IMR-90 (cell line): Measurements from ENCODE around the gene RNU6-9. TPM values are rescaled to one million over a fixed set of nuclear protein-coding genes. Genes with fewer than 3 reads are reported as not detected.

Source experiments
- ATAC-seq: fragments of 200-7000 bp; cut with Tn5 transposase; 2 replicates; pipeline ENCODE4 v1.9.1; 2020; ENCODE audit warnings: low read depth, mild to moderate bottlenecking, moderate library complexity
- BruUV-seq: library from RNA; stranded (reverse); fragments of 400-500 nt; replicated peaks from 2 replicates; lab custom pipeline; 2021; lab: Mats Ljungman, UMichigan
- CTCF ChIA-PET: fragments of 300-600 bp; formaldehyde crosslinking; extraction: SDS; loops from one replicate; lab custom pipeline; 2021; ENCODE audit warnings: antibody characterized with exemption; lab: Yijun Ruan, JAX
- POLR2A ChIA-PET: fragments of 300-600 bp; sonication (Branson Sonifier 250); formaldehyde crosslinking; loops from one replicate; lab custom pipeline; 2022; ENCODE audit warnings: antibody characterized with exemption; ENCODE audit not compliant: unreplicated experiment; lab: Charles Lee
- DNase-seq: peaks from one replicate; pipeline ENCODE4 v3.0.0; 2013
- H2AFZ ChIP-seq: replicated peaks from 2 replicates; pipeline ENCODE3; 2013; ENCODE audit warnings: low read length, mild to moderate bottlenecking; ENCODE audit not compliant: poor library complexity
- H2AK5ac ChIP-seq: 2 replicates; pipeline ENCODE4 v1.6.1; 2013; ENCODE audit warnings: low read depth, low read length, inconsistent platforms
- H2AK9ac ChIP-seq: replicated peaks from 2 replicates; pipeline ENCODE3; 2013; ENCODE audit warnings: mild to moderate bottlenecking, low read depth, low read length, moderate library complexity; ENCODE audit not compliant: poor library complexity
- H2BK120ac ChIP-seq: 2 replicates; pipeline ENCODE4 v1.6.1; 2013; ENCODE audit warnings: low read depth, low read length, inconsistent platforms
- H2BK15ac ChIP-seq: 3 replicates; pipeline ENCODE4 v1.6.1; 2013; ENCODE audit warnings: low read depth, low read length, inconsistent platforms
- H2BK20ac ChIP-seq: 2 replicates; pipeline ENCODE4 v1.6.1; 2013; ENCODE audit warnings: low read depth, mild to moderate bottlenecking, inconsistent platforms, low read length, moderate library complexity
- H2BK5ac ChIP-seq: 2 replicates; pipeline ENCODE4 v1.6.1; 2013; ENCODE audit warnings: mild to moderate bottlenecking, low read depth, low read length, inconsistent platforms; ENCODE audit not compliant: poor library complexity, severe bottlenecking
- H3K14ac ChIP-seq: replicated peaks from 2 replicates; pipeline ENCODE4 v1.6.1; 2013; ENCODE audit warnings: low read depth, low read length, inconsistent platforms
- H3K18ac ChIP-seq: 2 replicates; pipeline ENCODE4 v1.6.1; 2013; ENCODE audit warnings: low read depth, low read length, control low read depth
- H3K23ac ChIP-seq: 2 replicates; pipeline ENCODE4 v1.6.1; 2013; ENCODE audit warnings: low read depth, low read length, inconsistent platforms
- H3K27ac ChIP-seq: 2 replicates; pipeline ENCODE4 v1.5.1; 2013; ENCODE audit warnings: mild to moderate bottlenecking, control low read depth, low read length; ENCODE audit not compliant: insufficient read depth
- H3K27me3 ChIP-seq: 2 replicates; pipeline ENCODE4 v1.6.1; 2013; ENCODE audit warnings: low read length; ENCODE audit not compliant: control insufficient read depth, insufficient read depth
- H3K36me3 ChIP-seq: 2 replicates; pipeline ENCODE4 v1.6.1; 2013; ENCODE audit warnings: low read length, mixed read lengths; ENCODE audit not compliant: control insufficient read depth, insufficient read depth
- H3K4ac ChIP-seq: 2 replicates; pipeline ENCODE4 v1.6.1; 2013; ENCODE audit warnings: low read depth, low read length, inconsistent platforms
- H3K4me1 ChIP-seq: 2 replicates; pipeline ENCODE4 v1.6.1; 2013; ENCODE audit warnings: low read length, mixed read lengths; ENCODE audit not compliant: control insufficient read depth, insufficient read depth
- H3K4me2 ChIP-seq: 2 replicates; pipeline ENCODE4 v1.6.1; 2013; ENCODE audit warnings: low read depth, mild to moderate bottlenecking, control low read depth, low read length, moderate library complexity
- H3K4me3 ChIP-seq: 2 replicates; pipeline ENCODE4 v1.5.1; 2013; ENCODE audit warnings: low read depth, mild to moderate bottlenecking, control low read depth, low read length, moderate library complexity; ENCODE audit not compliant: insufficient read depth
- H3K56ac ChIP-seq: 2 replicates; pipeline ENCODE4 v1.6.1; 2013; ENCODE audit warnings: low read length, inconsistent platforms; ENCODE audit not compliant: insufficient read depth; ENCODE audit errors: extremely low read depth
- H3K79me1 ChIP-seq, 2 experiments: 2 replicates each; pipeline ENCODE4 v1.6.1; 2013; ENCODE audit warnings: low read length in 2 of 2, inconsistent platforms in 1 of 2, low read depth in 1 of 2
- H3K9ac ChIP-seq: 2 replicates; pipeline ENCODE4 v1.6.1; 2013; ENCODE audit warnings: low read depth, low read length, control low read depth
- H3K9me1 ChIP-seq: 2 replicates; pipeline ENCODE4 v1.6.1; 2013; ENCODE audit warnings: low read length, inconsistent platforms; ENCODE audit not compliant: insufficient read depth
- H3K9me3 ChIP-seq: 2 replicates; pipeline ENCODE4 v1.6.1; 2013; ENCODE audit warnings: low read length; ENCODE audit not compliant: control insufficient read depth, insufficient read depth
- H4K20me1 ChIP-seq: 2 replicates; pipeline ENCODE4 v1.6.1; 2013; ENCODE audit warnings: low read length, inconsistent platforms; ENCODE audit not compliant: insufficient read depth
- H4K5ac ChIP-seq: 2 replicates; pipeline ENCODE4 v1.6.1; 2013; ENCODE audit warnings: mild to moderate bottlenecking, low read depth, low read length, control low read depth
- H4K8ac ChIP-seq, 2 experiments: 2 replicates each; pipeline ENCODE4 v1.6.1; 2013; ENCODE audit warnings: low read depth in 2 of 2, low read length in 2 of 2, control low read depth in 1 of 2, inconsistent platforms in 1 of 2
- H4K91ac ChIP-seq: 2 replicates; pipeline ENCODE4 v1.6.1; 2013; ENCODE audit warnings: low read depth, low read length, inconsistent platforms; ENCODE audit not compliant: insufficient read depth
- CEBPB ChIP-seq: IDR thresholded peaks from 2 replicates; pipeline ENCODE4 v1.6.1; 2012; ENCODE audit warnings: low read depth, low read length, improper control_type of control experiment
- CHD1 ChIP-seq: IDR thresholded peaks from 2 replicates; pipeline ENCODE4 v1.6.1; 2012; ENCODE audit warnings: low read depth, low read length, improper control_type of control experiment
- MAZ ChIP-seq: IDR thresholded peaks from 2 replicates; pipeline ENCODE4 v1.6.1; 2012; ENCODE audit warnings: low read depth, mild to moderate bottlenecking, low read length, improper control_type of control experiment, moderate library complexity, borderline replicate concordance
- NFE2L2 ChIP-seq: fragments of 150-350 bp; IDR thresholded peaks from 2 replicates; pipeline ENCODE4 v1.6.1; 2016; ENCODE audit warnings: low read depth, mild to moderate bottlenecking, low read length
- POLR2A ChIP-seq: IDR thresholded peaks from 2 replicates; pipeline ENCODE4 v1.6.1; 2012; ENCODE audit warnings: mild to moderate bottlenecking, low read depth, low read length
- RCOR1 ChIP-seq: IDR thresholded peaks from 2 replicates; pipeline ENCODE4 v1.6.1; 2012; ENCODE audit warnings: mild to moderate bottlenecking, low read length, improper control_type of control experiment; ENCODE audit not compliant: insufficient replicate concordance
- RFX5 ChIP-seq: IDR thresholded peaks from 2 replicates; pipeline ENCODE4 v1.8.0; 2012; ENCODE audit warnings: low read depth, mild to moderate bottlenecking, low read length, moderate library complexity
- SMC3 ChIP-seq: fragments of 150-350 bp; IDR thresholded peaks from 2 replicates; pipeline ENCODE4 v1.6.1; 2016; ENCODE audit warnings: low read depth, mild to moderate bottlenecking, antibody characterized with exemption, low read length, moderate library complexity
- USF2 ChIP-seq: fragments of 150-350 bp; IDR thresholded peaks from 2 replicates; pipeline ENCODE4 v1.6.1; 2017; ENCODE audit warnings: mild to moderate bottlenecking, antibody characterized with exemption, low read length, low read depth
- WGBS, 2 experiments: methylation state at CpG; one replicate each; pipeline versions ENCODE4 v1.1.5 to v1.1.7; 2013; ENCODE audit warnings: missing lambda C conversion rate in 2 of 2; ENCODE audit not compliant: insufficient read length in 1 of 2; ENCODE audit errors: extremely low coverage in 2 of 2; 5-methylcytosine and 5-hydroxymethylcytosine counted together
- dilution Hi-C: fragments of 300-500 bp; cut with HindIII; formaldehyde crosslinking; loops from one replicate; pipeline ENCODE4 v1.14.3; 2018; ENCODE audit warnings: low sequenced_read_pairs; ENCODE audit not compliant: unreplicated experiment
- in situ Hi-C: fragments of 300-500 bp; cut with MboI; formaldehyde crosslinking; loops from 3 replicates; pipeline ENCODE4 v1.14.3; 2019; ENCODE audit warnings: low sequenced_read_pairs, inconsistent platforms, mixed read lengths
- intact Hi-C: fragments of 100-400 bp; cut with micrococcal nuclease; formaldehyde crosslinking; loops from 2 replicates; pipeline ENCODE4 v1.10.0; 2022
- polyA plus RNA-seq, 3 experiments: library from polyadenylated mRNA; depleted of rRNA; stranded (reverse); fragments of >200 nt; gene quantifications; 2 replicates each; pipeline ENCODE4 v1.2.3, GENCODE V29; 2012; ENCODE audit warnings: low replicate concordance in 1 of 3
- total RNA-seq: library from RNA; depleted of rRNA; stranded (reverse); fragments of >200 nt; gene quantifications from 2 replicates; pipeline ENCODE4 v1.2.3, GENCODE V29; 2012
- TF ChIP-seq, protein P1 (sequence below): fragments of 150-350 bp; IDR thresholded peaks from 2 replicates; pipeline ENCODE4 v1.6.1; 2016; ENCODE audit warnings: low read depth, mild to moderate bottlenecking, low read length, moderate library complexity, borderline replicate concordance

Gene RNU6-9
- total and polyA plus RNA-seq, 2 of the 4 experiments (the other 2 are of a cell fraction), result not detected

- no peak overlapping the region for H3K4me2 ChIP-seq
- H3K23ac ChIP-seq, result no peak overlapping the region
- peaks cover 20% of the 10 kb centered on the region for H3K27me3 ChIP-seq
- no peak overlapping the region for H4K91ac ChIP-seq
- H3K4me1 ChIP-seq, result peaks cover 7% of the 10 kb centered on the region
- no peak overlapping the region for H3K4ac ChIP-seq
- H3K27ac ChIP-seq, result no peak overlapping the region
- H2BK120ac ChIP-seq, result no peak overlapping the region
- DNase-seq (no peak), ATAC-seq (no peak)
- H3K79me1 ChIP-seq, result no peaks in the 10 kb centered on the region
- H3K36me3 ChIP-seq, result no peaks in the 10 kb centered on the region
- H2AK9ac ChIP-seq, result peak overlapping the region; percentile 55
- TF ChIP-seq CHD1 (no peak), USF2 (no peak), MAZ (no peak), RFX5 (no peak), RCOR1 (no peak), NFE2L2 (no peak), CEBPB (no peak), SMC3 (no peak), POLR2A (no peak)
- TF ChIP-seq, protein P1, sequence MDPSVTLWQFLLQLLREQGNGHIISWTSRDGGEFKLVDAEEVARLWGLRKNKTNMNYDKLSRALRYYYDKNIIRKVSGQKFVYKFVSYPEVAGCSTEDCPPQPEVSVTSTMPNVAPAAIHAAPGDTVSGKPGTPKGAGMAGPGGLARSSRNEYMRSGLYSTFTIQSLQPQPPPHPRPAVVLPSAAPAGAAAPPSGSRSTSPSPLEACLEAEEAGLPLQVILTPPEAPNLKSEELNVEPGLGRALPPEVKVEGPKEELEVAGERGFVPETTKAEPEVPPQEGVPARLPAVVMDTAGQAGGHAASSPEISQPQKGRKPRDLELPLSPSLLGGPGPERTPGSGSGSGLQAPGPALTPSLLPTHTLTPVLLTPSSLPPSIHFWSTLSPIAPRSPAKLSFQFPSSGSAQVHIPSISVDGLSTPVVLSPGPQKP, result no peak
- no peak overlapping the region for H2AFZ ChIP-seq
- no peaks in the 10 kb centered on the region; the same call in 1 of the 2 replicates for H4K20me1 ChIP-seq
- H3K4me3 ChIP-seq, result no peak overlapping the region
- no peak overlapping the region for H2BK15ac ChIP-seq
- no peaks in the 10 kb centered on the region for H3K9me1 ChIP-seq
- no peak overlapping the region for H2BK5ac ChIP-seq
- dilution Hi-C loops (no loop called here), in situ Hi-C loops (no loop called here), intact Hi-C loops (no loop called here)
- no peak overlapping the region for H3K18ac ChIP-seq
- no TSS peak for BruUV-seq
- H2BK20ac ChIP-seq, result no peak overlapping the region
- no peak overlapping the region for H3K9ac ChIP-seq
- H4K5ac ChIP-seq, result no peak overlapping the region
- H3K56ac ChIP-seq, result no peak overlapping the region
- WGBS, 2 experiments, result 83% methylated on average over 16 of the region's 37 CpGs; no CpG with 5 or more reads in 1 of the 2 experiments
- POLR2A ChIA-PET, result no interaction called here
- H3K9me3 ChIP-seq, result no peaks in the 10 kb centered on the region
- no peak overlapping the region for H3K14ac ChIP-seq
- H4K8ac ChIP-seq, result no peak overlapping the region
- CTCF ChIA-PET, result interaction anchor here (0.7 kb wide), 1 partner anchor 174 kb away, joined by 4 read pairs; no protein-coding TSS in a partner anchor
- H2AK5ac ChIP-seq, result no peak overlapping the region
Observed at GRCh38 chr19:845707-846521, 47.4 kb upstream of the RNU6-9 start.
